Peyer's patch (tissue), 4 donors: ENCODE measurements around the gene BAG1. TPM values are rescaled to one million over a fixed set of nuclear protein-coding genes. Genes with fewer than 3 reads are reported as not detected.

Source experiments
- DNase-seq, 3 donors: peaks; one replicate each; pipeline ENCODE4 v3.0.0-alpha.2; 2017 to 2019
- H3K27ac ChIP-seq, 4 donors: fragments of 200-600 bp; sonication (generic); one replicate each; pipeline ENCODE4 v1.5.1; 2016 to 2019
- H3K27me3 ChIP-seq, 2 donors: fragments of 200-600 bp; sonication (generic); one replicate each; pipeline ENCODE4 v1.5.1; 2019
- H3K36me3 ChIP-seq, 3 donors: fragments of 200-600 bp; sonication (generic); one replicate each; pipeline ENCODE4 v1.5.1; 2016 to 2019
- H3K4me1 ChIP-seq, 4 donors: fragments of 200-600 bp; sonication (generic); one replicate each; pipeline ENCODE4 v1.5.1; 2016 to 2019
- H3K4me3 ChIP-seq, 4 donors: fragments of 200-600 bp; sonication (generic); 1 replicate in 3 of 4; 2 replicates in 1 of 4; pipeline ENCODE4 v1.5.1; 2016 to 2019; ENCODE audit warnings: mild to moderate bottlenecking in 1 of 4
- H3K9me3 ChIP-seq, 4 donors: fragments of 200-600 bp; sonication (generic); one replicate each; pipeline ENCODE4 v1.5.1; 2016 to 2019; ENCODE audit warnings: mild to moderate bottlenecking in 1 of 4
- POLR2A ChIP-seq, 2 donors: fragments of 450-650 bp; IDR thresholded peaks; one replicate each; pipeline ENCODE4 v1.5.1; 2017; ENCODE audit warnings: antibody characterized with exemption in 2 of 2, mild to moderate bottlenecking in 2 of 2, moderate library complexity in 2 of 2
- total RNA-seq, 4 donors: library from RNA; depleted of rRNA; stranded (reverse); fragments of >200 nt; gene quantifications; one replicate each; pipeline ENCODE4 v1.1.0, GENCODE V29; 2016
- TF ChIP-seq, protein P1 (sequence below), 6 experiments: fragments of 450-650 bp in 4 of 6; fragments of 200-600 bp in 2 of 6; sonication (generic) in 1 of 6; IDR thresholded peaks; one replicate each; pipeline ENCODE4 v1.5.1; 2017 to 2019; ENCODE audit warnings: antibody characterized with exemption in 6 of 6, mild to moderate bottlenecking in 3 of 6, moderate library complexity in 1 of 6

BAG1 gene
- total RNA-seq, 4 donors from 2014 or later, result 36.2 to 61.1 (median 56.4) TPM

DNA sequence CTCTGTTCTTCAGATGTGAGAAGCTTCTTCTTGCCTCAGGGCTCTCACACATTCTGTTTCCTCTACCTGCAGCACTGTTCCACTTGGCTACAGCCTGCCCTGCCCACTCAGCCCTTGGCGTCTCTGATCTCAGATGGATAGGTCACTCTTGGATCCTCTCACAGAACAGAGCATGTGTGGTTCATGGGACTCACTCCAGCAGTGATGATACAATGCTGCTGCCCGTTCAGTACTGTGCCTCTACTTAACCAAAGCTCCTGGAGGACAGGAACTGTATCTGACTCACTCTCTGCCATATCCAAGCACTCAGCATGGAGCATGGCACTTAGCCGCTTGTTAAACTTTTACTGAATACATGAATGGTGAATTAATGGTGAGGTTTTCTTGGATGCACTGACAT is 27.9 kb downstream of the BAG1 start:
- no peaks in the 10 kb centered on the region for H3K9me3 ChIP-seq
- H3K27me3 ChIP-seq, result no peaks in the 10 kb centered on the region
- peak in 1 of 3 donors; percentile 33 for DNase-seq

DNA sequence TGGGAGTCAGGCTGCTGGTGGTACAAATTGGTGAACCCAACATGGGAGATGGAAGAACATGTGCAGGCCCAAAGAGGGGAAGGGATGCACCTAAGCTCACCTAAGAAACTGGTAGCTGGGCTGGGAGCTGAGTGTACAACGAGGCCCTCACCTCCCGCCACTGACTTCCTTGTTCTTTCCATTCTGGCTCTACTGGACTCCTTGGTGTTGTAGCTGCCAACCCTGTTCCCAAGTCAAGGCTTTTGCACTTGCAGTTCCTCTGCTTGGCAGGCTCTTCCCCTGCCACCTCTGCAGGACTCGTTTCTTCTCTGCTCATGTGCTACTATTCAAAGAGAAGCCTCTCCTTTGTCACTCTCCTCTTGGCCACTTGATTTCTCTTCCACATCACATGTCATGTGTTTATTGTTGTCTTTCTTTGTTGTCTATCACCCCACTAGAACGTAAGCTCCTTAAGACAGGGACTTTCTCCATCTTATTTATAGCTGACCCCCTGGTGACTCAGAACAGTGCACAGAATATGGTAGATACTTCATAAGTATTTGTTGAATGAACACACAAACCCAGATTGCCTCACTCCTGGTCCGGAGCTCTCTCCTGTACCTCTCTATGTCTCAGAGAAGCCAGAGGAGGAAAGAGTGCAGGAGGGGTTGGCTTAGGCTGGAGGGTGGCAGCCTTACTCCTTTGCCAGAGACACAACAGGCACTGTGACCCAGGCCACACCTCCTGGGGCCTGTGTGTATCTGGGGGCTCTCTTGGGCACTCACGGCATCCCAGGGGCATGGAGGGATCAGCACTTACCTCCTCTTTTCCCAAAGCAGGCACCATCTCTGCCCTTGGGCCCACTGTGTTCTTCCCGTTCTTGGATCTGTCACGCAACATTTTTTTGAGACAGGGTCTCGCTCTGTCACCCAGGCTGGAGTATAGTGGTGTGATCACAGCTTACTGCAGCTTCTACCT is 29.7 kb downstream of the BAG1 start:
- peak in 1 of 3 donors; percentile 23 for DNase-seq
- H3K4me1 ChIP-seq, result peaks cover 0 to 15% (median 3%) of the 10 kb centered on the region in 4 donors
- no peaks in the 10 kb centered on the region for H3K9me3 ChIP-seq
- H3K27ac ChIP-seq, result peak overlapping the region in 3 of 4 donors; percentile 48 to 94 (median 70)
- TF ChIP-seq POLR2A (IDR thresholded peaks at IDR 0.05), result no peak
- TF ChIP-seq, protein P1, sequence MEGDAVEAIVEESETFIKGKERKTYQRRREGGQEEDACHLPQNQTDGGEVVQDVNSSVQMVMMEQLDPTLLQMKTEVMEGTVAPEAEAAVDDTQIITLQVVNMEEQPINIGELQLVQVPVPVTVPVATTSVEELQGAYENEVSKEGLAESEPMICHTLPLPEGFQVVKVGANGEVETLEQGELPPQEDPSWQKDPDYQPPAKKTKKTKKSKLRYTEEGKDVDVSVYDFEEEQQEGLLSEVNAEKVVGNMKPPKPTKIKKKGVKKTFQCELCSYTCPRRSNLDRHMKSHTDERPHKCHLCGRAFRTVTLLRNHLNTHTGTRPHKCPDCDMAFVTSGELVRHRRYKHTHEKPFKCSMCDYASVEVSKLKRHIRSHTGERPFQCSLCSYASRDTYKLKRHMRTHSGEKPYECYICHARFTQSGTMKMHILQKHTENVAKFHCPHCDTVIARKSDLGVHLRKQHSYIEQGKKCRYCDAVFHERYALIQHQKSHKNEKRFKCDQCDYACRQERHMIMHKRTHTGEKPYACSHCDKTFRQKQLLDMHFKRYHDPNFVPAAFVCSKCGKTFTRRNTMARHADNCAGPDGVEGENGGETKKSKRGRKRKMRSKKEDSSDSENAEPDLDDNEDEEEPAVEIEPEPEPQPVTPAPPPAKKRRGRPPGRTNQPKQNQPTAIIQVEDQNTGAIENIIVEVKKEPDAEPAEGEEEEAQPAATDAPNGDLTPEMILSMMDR (IDR thresholded peaks at IDR 0.05), result no peak
- no peaks in the 10 kb centered on the region for H3K27me3 ChIP-seq
- H3K4me3 ChIP-seq, result no peak overlapping the region
- H3K36me3 ChIP-seq, result no peaks in the 10 kb centered on the region

More for the DNA sequence above, 27.9 kb downstream of the BAG1 start:
- Histone ChIP-seq H3K36me3 (no peaks in the 10 kb centered on the region), H3K27ac (no peak overlapping the region), H3K4me3 (no peak overlapping the region), H3K4me1 (peaks cover 0 to 32% (median 3%) of the 10 kb centered on the region in 4 donors)
- no peak for TF ChIP-seq POLR2A (IDR thresholded peaks at IDR 0.05)
- TF ChIP-seq, protein P1 (IDR thresholded peaks at IDR 0.05), result no peak

DNA sequence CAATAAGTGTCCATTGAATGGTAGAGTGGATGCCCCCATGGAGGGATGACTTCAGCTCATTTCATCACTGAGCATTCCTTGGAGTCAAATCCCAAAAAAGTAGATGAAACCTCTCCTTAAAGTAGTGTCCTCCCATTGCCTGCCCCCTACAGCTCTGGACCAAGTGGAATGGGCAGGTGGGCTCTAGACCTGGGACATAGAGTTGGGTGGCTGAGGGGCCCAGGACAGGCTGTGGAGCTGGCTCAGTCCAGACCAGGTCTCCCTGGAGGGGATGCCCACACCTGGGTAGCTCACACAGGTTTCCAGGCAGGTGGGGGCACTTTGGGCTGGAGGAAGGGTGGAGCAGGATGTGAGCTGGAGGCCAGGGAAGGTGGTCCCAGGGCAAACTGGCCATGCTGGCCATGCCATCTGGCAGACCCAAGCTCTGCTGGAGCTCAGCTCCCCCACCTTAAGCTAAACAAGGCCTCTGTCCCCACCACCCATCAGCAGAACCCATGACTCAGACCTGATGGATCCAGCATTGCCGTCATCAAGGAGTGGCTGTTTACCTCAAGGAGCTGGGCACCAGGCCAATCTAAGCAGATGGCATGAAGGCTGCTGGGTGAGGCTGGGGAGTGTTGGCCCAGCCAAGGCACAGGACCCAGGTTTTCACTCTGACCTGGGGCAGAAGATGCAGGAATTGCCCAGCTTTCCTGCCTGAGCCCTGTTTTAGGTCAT is 30.7 kb downstream of the BAG1 start:
- Histone ChIP-seq H3K4me3 (no peak overlapping the region), H3K36me3 (no peaks in the 10 kb centered on the region), H3K9me3 (no peaks in the 10 kb centered on the region), H3K27me3 (no peaks in the 10 kb centered on the region), H3K4me1 (peaks cover 0 to 12% (median 3%) of the 10 kb centered on the region in 4 donors), H3K27ac (peak overlapping the region in 3 of 4 donors; percentile 62 to 94 (median 70))
- TF ChIP-seq, protein P1 (IDR thresholded peaks at IDR 0.05), result no peak
- TF ChIP-seq POLR2A (IDR thresholded peaks at IDR 0.05), result peak in 1 of 2 donors; percentile 75
- DNase-seq, result peak in 2 of 3 donors; percentile 91 to 94

DNA sequence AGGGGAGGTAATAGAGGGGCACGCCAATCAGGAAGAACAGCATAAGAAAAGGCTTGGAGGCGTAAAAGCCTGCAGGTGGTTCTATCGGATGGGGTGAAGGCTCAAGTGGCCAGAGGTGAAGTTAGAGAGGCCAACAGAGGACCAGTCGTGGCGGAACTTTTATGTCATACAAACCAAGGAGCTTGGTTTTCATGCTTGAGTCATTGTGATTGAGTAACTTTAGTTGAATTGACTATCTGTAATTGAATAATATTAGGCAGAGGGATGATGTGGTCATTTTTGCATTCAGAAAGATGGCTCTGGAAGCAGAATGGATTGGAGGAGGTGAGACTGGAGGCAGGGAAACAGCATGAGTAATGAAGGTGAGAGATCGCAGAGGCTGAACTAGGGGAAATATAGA is 31.7 kb downstream of the BAG1 start:
- Histone ChIP-seq H3K27me3 (no peaks in the 10 kb centered on the region), H3K4me3 (no peak overlapping the region), H3K4me1 (peaks cover 0 to 12% (median 3%) of the 10 kb centered on the region in 4 donors), H3K36me3 (no peaks in the 10 kb centered on the region), H3K9me3 (no peaks in the 10 kb centered on the region), H3K27ac (no peak overlapping the region)
- no peak for DNase-seq
- no peak for TF ChIP-seq POLR2A (IDR thresholded peaks at IDR 0.05)
- TF ChIP-seq, protein P1 (IDR thresholded peaks at IDR 0.05), result no peak

DNA sequence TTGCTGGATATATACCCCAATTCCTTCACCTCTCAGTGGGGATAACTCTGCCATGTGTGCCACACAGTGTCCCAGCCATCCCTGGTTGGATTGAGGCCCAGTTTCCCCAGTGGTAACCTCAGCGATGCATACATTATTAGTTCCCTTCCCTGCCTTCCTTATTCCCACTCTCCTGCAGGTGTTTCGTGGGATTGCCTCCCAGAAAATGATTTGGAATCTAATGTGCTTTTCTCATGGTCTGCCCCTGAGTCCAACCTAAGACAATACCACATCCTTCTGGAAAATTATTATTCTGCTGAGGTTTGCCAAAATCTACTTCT is 32.9 kb downstream of the BAG1 start:
- TF ChIP-seq, protein P1 (IDR thresholded peaks at IDR 0.05), result no peak
- no peak for TF ChIP-seq POLR2A (IDR thresholded peaks at IDR 0.05)
- no peaks in the 10 kb centered on the region for H3K9me3 ChIP-seq
- H3K27me3 ChIP-seq, result no peaks in the 10 kb centered on the region
- peaks cover 0 to 12% (median 3%) of the 10 kb centered on the region in 4 donors for H3K4me1 ChIP-seq
- H3K4me3 ChIP-seq, result no peak overlapping the region
- H3K27ac ChIP-seq, result no peak overlapping the region
- no peak for DNase-seq
- no peaks in the 10 kb centered on the region for H3K36me3 ChIP-seq
